Measurements from ENCODE around the gene PTPRT.

GRCh38 chr20:42598581-42598980 lies 591.1 kb downstream of the PTPRT start:
- TF ChIP-seq CTCF (IDR thresholded peaks at IDR 0.05; ENCODE audit: insufficient read depth, low read length, poor library complexity, severe bottlenecking) (no peak), EZH2phosphoT487 (conservative IDR thresholded peaks at IDR 0.05; ENCODE audit: low read length) (no peak)

Measured in SU-DHL-6 (cell line).